ENCODE measurements around the gene TAF4.
A peak's percentile ranks its signal among the peaks of the same experiment; 100 is the strongest.

TAF4 gene

DNA sequence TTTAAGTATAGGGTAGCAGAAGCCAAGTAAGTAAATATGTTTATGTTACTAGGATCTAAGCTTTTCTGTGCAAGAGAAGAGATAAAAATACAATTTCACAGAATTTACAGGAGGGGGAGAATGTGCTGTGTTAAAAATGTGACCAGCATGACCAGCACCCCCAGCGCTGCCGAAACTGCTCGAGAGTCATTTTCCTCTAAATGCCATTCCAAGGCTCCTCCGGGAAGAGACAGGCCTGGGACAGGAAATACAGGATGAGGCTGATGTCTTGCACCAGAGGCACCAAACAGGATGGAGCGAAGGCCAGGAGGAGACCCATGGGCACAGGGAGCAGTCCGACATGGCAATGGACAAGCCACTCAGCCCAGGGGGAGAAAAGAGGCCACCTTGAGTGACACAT, 21.1 kb downstream of the TAF4 start:
- DNase-seq (ENCODE audit: low read depth): no peak

DNA sequence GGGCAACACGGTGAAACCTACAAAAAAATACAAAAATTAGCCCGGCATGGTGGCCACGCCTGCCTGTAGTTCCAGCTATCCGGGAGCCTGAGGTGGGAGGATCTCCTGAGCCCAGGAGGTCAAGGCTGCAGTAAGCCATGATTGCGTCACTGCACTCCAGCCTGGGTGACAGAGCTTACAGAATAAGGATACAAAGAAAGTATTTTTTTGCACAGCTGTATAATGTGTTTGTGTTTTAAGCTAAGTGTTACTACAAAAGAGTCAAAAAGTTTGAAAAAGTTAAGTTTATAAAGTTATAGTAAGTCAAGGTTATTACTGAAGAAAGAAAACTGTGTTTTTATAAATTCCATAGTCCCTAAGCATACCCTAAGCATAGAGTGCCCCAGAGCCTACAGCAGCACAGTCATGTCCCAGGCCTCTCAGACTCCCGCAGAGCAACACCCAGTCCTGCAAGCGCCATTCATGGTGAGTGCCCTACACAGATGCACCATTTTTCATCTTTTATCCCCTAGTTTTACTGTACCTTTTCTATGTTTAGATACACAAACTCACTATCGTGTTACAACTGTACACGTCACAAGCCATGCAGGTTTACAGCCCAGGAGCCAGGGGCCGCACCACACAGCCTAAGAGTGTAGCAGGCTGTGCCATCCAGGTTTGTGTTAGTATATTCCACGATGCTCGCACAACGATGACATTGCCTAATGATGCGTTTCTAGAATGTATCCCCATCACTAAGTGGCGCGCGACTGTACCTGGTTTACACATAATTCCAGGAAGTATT, 22.4 kb downstream of the TAF4 start:
- no peak for DNase-seq (ENCODE audit: low read depth)

DNA sequence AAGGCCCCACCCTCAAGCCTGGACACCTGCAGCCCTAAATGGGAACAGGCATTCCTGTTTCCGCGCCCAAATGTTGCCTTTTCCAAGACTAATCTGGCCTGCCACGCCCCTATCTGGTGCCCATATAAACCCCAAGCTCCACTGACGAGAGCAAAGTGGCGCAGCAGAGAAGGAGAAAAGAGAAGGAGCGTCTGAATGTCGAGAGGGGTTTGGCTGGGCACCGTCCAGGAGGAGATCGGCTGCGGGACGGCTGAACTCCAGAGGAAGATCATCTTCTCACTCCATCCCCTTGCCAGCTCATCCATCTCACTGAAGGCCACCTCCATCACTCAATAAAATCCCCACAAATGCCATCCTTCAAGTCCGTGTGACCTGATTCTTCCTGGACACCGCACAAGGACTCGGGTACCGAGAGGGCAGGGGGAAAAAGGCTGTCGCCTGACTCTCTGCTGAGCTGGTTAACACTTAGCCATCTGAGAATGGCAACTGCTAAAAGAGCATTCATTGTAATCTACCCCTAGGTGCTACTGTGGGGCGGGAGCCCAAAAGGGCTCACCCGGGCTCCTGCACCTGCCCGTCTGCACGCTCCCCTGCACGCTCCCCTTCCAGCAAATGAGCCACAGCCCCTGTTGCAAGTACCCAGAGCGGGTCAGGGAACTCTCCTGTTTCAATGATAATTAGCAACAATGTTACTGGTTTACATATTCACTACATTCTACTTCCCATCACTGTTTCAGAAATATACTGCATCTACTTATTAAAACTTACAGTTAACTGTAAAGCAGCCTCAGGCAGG, 23.5 kb downstream of the TAF4 start:
- no peak for DNase-seq (ENCODE audit: low read depth)

DNA sequence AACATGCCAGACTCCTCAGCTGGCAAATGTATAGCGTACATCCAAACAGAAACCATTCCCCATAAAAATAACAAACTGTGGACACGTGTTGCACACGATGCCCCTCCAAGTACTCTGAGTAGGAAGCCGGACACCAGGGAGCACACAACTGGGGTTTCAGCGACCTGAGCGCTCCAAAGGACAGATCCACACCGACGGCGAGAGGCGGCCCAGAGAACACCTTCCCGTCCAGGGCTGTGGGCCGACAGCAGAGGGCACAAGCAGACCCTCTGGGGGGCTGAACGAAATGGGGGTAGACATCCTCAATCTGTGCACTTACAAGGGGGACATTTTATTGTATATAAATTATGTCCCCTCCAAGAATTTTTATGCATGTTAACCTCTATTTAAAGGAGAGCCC, 24.7 kb downstream of the TAF4 start:
- DNase-seq (ENCODE audit: low read depth): no peak

DNA sequence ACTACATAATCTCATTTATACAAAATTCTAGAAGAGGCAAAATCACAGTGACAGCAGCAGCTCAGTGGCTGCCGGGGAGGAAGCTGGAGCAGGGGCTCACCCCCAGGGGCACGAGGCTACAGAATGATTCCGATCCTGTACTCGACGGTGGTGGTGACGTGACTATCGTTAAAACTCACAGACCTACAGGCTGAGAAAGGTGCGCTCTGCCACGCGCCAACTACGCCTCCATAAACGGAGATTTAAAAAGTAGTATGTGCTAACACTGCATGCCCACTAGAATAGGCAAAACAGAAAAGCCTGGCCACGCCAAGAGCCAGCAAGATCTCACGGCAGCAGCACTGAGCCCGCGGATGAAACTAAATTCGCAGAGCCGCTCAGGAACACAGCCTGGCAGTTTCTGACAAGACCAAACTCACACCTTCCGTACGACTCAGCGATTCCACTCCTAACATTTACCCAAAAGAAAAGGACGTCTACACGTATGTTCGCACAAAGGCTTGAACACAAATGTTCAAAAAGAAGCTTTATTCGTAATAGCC, 25.2 kb downstream of the TAF4 start:
- no peak for DNase-seq (ENCODE audit: low read depth)

DNA sequence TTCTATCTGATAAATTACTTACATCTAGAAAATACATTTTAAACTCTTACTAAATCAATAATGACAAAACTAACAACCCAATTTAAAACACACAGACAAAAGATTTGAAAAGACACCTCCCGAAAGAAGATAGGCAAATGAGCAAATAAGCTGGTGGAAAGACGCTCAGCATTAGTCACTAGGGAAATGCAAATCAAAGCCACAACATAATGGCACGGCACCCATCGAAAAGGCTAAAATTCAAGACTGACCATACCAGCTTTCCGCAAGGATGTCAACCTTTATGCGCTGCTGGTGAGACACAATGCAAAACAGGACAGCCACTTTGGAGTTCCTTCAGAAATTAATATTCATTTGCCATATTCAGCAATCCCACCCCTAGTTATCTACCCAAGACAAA, 25.9 kb downstream of the TAF4 start:
- DNase-seq (ENCODE audit: low read depth): no peak

DNA sequence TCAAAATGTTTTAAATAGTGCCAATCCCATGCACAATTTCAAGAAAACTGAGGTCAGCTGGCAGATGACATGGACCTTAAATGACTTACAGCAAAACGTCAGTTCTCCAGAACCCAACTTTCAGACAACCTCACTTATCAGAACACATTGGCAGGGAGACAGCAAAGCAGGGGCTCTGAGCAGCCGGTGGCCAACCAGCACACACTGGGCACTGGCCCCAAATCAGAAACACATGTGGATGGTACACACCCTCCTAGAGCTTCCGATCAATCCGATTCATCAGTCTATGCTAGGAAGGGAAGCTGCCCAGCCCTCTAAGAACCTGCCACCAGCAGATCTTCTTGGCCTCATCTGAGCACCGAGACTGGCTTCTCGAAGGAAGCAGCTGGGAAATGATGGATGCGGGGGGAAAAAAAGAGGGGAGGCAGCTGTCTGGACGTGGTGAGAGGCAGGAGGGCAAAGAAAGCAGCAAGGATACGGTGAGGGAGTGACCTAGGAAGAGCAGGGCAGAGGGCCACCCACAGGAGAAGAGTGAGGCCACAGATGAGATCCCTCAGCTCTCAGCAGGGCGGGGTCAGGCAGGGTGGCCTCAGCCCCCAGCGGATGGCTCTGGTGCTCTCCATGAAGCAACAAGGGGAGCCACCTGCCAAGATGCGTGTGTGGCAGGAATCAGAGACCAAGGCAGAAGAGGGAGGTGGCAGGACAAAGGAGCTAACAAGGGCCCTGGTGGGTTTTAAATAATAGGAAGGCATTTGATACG, 32.9 kb downstream of the TAF4 start:
- DNase-seq (ENCODE audit: low read depth): no peak

DNA sequence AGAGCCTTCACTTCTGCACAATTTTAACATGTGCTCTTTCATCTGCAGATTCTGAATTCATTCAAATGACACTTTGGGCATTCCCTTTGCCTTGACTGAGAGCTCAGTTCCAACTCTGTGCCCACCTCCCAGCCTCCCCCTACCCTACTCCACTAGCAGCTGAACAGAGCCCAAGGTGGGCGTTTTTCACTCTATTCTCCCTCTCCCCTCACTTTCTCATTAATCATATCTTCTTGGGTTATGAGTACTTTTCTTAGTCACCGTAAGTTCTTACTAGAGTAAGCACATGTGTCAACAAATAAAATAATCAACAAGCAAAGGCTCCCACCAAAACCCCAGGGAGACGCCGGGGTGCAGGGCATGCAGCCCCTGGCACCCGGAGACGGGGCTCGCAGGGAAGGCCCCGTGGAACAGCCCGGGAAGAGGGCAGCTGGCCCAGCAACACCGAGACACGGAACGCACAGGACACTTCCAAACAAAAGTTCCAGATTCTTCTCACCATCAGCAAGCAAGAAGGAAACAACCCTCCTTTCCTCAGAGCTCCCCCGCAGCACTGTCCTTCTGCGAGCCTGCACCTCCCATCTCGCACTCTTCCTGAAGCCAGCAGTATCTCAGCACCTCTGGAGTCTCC, 34.1 kb downstream of the TAF4 start:
- DNase-seq (ENCODE audit: low read depth): no peak

DNA sequence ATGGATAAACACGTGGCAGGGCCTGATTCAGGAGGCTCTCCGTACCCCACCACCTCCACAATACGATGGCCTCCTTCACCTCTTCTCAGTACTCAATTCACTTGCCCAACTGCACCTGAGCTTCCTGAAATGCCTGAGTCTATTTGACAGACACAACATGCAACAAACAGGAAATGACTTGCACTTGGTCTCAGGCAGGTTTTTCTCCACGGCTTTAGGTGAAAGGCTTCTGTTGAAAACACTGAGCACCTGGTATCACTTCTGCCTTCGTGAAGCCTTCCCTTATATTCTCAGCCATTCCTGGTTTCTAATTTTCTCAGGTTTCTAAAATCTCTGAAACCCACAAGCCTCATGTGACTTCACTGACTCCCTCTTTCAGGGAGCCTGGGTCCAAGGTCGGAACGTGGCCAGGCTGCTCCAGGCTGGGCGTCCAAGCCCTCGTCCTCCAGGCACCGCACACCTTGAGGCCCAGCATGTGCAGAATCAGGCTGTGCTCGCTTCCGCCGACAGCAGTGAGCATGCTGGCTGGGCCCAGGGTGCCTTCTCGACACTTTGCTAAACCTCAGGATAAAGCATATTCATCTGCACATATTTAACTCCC, 34.7 kb downstream of the TAF4 start:
- DNase-seq (ENCODE audit: low read depth): no peak

DNA sequence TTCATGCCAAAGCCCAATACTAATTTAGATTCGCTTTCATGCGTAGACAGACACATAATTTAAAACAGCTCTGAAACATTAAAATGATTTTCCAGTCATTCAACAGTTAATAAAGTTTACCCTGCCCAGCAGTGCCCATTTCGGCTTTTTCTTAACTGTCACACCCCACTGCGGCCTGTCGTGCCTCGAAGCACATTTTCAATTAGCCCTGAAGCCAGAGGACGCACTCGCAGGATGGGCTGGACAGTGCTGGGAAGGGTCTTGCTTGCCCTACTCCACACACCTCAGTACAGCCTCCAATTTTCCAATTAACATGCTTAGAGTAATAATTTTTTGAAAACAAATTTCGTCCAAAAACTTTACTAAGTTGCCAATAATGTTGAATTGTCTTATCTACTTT, 35.3 kb downstream of the TAF4 start:
- DNase-seq (ENCODE audit: low read depth): no peak

DNA sequence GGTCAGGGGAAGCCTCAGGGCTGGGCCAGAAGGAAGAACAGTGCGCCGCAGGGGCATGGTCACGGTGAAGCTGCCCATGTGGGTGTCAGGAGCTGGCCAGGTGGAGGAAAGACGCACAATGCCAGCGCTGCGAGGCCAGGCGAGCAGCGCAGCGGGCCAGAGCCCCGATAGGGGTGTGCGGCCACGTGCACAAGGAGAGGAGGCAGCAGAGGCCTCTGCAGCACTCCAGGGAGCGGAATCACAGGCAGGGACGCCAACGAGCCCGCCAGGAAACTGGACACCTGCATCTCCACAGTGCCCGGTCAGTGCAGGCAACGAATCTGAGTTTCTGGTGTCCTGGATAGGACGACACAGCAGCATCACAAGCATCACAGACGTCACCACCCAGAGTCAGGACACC, 35.7 kb downstream of the TAF4 start:
- DNase-seq (ENCODE audit: low read depth): no peak

DNA sequence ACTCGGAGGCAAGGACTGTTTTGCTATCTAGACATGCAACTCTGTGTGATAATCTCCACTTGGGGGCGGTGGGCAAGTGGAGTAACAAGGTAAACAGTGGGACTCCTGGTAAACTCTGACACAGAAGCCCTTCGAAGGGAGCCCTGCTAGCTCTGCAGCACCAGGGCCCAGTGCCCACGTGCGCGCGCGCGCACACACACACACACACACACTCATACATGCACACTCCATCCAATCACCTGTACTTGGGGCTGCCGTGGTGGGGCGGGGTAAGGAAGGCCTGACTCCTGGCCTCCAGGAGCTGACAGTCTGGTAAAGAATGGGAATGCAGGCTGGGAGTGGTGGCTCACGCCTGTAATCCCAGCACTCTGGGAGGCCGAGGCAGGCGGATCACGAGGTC, 36.4 kb downstream of the TAF4 start:
- no peak for DNase-seq (ENCODE audit: low read depth)

DNA sequence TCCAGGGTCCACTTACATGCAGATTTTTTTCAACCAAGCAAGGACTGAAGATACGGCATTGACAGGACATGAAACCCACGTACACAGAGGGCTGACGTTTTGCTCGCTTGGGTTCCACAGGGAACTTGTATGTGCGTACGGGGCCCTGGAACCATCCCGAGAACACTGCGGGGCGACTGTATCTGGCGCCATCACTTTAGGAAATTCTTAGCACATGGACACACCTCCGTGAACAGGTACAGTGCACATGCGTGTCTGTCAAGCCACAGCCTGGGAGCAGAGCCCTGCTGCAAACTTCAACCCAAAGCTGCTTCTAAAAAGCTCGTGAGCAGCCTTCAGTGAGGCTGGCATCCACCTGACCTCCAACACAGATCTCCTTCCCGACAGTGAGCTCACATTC, 37.3 kb downstream of the TAF4 start:
- no peak for DNase-seq (ENCODE audit: low read depth)

DNA sequence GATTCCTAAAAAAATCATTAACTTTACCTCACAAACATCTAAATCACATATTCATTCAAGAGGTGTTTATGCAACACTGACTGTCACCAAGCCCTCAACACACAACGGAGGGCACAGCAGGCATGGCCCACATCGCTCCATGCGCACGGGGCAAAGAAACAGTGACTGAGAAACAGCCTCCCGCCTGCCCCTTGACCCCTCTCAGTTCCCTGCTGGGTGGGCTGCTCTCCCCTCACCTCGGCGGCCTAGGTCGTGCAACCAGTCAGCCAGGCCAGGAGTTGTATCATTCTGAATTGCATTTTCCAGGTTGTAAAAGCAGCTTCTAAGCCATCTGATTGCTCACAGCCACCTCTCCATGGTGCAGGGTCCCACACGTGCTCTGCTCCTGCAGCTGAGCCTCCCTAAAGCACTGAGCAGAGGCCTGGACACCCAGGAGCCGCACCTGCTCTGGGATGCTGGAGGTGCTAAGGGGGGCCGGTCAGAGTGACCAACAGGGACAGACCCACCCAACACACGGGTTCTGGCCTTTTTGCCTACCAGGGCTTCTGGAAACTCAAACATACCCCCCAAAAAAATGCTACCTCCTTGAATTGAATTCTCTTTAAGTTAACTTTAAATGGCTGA, 37.9 kb downstream of the TAF4 start:
- no peak for DNase-seq (ENCODE audit: low read depth)

DNA sequence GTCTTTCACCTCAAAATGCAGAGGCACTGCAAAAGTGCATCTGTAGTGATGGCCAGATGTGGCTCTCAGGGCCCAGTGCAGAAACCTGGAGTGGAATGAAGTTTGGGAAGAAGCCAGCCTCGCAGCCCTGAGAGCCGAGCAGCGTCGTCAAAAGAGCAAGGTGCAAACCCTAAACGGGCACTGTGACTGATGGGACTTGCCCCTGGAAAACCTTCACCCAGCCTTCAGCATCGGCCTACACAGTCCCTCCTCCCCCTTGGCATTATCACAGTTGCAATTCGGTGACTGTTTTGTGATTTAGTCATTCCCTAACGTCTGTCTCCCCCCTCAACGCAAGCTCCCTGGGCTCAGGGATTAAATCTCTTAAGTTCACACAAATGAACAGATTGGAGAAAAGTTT, 38.6 kb downstream of the TAF4 start:
- DNase-seq (ENCODE audit: low read depth): no peak

DNA sequence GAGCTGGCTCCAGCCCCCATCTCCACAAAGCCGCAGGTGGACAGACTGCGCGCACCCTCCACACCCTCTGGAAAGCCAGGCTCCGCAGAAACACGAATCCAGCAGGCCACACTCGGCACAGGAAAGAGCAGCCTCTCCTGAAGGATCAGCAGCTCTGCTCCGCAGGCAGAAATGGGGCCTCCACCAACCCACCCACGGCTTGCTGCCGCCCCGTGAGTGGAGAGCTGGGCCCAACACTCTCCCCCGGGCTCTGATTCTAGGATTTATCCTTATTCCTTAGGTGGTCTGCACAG, 39.2 kb downstream of the TAF4 start:
- no peak for DNase-seq (ENCODE audit: low read depth)

DNA sequence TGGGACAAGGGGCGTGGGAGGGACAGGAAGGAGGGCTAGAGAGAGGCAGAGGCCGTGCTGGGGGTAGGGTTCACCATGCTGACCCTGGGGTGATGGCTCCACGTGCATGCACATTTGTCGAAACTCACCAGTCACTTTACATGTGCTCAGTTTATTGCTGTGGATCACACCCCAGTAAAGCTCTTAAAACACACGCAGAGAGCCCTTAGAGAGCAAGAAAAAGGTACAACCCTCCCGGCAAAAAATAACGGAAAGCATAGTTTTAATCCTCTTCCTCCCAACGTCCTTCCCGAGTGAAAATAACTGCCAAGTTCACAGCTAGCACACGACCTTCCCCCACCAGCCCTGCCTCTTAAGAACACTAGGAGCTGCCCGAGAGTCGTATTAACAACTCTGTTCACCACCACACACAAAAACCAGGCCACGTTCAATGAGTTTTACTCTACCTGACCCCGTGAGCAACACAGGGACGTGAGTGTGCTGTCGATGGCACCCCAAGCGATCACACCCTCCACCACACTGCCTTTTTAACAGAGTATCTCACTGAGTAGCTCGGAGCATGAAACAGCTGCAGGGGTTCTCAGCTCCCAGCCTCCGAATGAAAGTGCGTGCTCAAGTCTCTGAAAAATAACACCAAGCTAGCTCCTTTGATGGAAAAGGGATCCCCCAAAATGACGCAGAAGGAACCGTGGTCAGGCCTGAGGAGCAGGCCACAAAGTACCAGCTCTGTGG, 39.7 kb downstream of the TAF4 start:
- DNase-seq (ENCODE audit: low read depth): peak; percentile 23

DNA sequence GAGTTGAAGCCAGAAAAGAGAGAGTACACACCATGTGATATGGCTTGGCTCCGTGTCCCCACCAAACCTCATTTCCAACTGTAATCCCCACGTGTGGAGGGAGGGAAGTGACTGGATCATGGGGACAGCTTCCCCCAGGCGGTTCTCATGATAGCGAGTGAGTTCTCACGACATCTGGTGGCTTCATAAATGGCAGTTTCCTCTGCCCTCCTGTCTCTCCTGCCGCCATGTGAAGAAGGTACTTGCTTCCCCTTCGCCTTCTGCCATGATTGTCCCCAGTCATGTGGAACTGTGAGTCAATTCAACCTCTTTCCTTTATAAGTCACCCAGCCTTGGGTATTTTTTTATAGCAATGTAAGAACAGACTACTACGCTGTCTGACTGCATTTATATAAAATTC, 40.3 kb downstream of the TAF4 start:
- DNase-seq (ENCODE audit: low read depth): no peak

DNA sequence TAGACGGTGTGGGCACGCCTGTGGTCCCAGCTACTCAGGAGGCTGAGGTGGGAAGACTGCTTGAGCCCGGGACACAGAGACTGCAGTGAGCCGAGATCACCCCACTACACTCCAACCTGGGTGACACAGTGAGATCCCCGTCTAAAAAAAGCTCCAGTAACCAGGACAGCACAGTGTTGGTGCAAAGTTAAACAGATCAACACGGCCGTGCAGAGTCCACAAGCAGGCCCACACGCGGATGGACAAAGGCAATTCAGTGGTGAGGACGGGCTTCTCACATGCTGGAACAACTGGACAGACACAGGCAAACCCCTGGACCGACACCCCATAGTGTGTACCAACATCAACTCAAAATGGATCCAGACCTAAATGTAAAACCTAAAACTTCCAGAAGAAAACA, 41.7 kb downstream of the TAF4 start:
- DNase-seq (ENCODE audit: low read depth): no peak

DNA sequence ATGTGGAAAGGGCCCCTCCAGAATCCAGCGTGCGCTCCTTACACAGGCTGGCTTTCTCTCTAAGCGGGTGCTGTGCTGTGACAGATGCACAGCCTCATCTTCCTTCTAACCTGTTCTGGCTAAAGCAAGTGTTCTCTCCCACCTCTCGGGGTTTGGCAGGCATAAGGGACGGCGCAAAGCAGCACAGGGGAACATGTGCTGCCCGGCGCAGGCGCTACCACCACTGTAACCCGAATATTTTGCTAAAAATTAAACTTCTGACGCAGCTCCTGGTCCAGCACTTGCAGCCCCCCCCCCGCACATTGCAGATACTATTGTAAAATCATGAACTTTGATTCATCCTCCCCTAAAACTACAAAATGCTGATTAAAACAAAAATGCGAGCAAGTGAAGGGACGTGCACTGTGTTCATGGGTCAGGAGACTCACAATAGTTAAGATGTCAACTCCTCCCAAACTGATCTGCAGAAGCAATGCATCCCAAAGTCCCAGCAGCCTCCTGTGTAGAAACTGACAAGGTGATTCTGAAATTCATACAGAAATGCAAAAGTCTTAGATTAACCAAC, 43.0 kb downstream of the TAF4 start:
- DNase-seq (ENCODE audit: low read depth): no peak

Data from non-pigmented ciliary epithelial cell (primary cell).